Activated CD4-positive, alpha-beta T cell treated with anti-CD3 and anti-CD28 coated beads, Interleukin-2, amount 10 ng/mL, durations not matched to agents 7 days and 5 days (primary cell): ENCODE data around the gene RSPO3. TPM values are rescaled to one million over a fixed set of nuclear protein-coding genes. Genes with fewer than 3 reads are reported as not detected.
"Not testable (repeated sequence)": the region's sequence is repeated elsewhere in the genome, so short reads cannot be mapped to it uniquely, and the experiment has no call there.

Experiments used
- CTCF ChIA-PET: fragments of 350-600 bp; sonication (Branson Sonifier 250); formaldehyde crosslinking; loops from one replicate; lab custom pipeline; 2021; ENCODE audit warnings: antibody characterized with exemption; lab: Charles Lee
- POLR2A ChIA-PET: fragments of 350-600 bp; sonication (Branson Sonifier 250); formaldehyde crosslinking; loops from one replicate; lab custom pipeline; 2021; ENCODE audit warnings: antibody characterized with exemption; lab: Charles Lee
- DNase-seq: peaks from one replicate; pipeline ENCODE4 v3.0.0-alpha.2; 2020
- H3K27ac Mint-ChIP-seq: one replicate; pipeline ENCODE4 v1.8.0; 2021; ENCODE audit warnings: mild to moderate bottlenecking, moderate library complexity, mixed read lengths
- H3K27me3 Mint-ChIP-seq: one replicate; pipeline ENCODE4 v1.8.0; 2021; ENCODE audit warnings: mixed read lengths
- H3K36me3 Mint-ChIP-seq: one replicate; pipeline ENCODE4 v1.8.0; 2021; ENCODE audit warnings: low read depth, mixed read lengths
- H3K4me1 Mint-ChIP-seq: one replicate; pipeline ENCODE4 v1.8.0; 2021; ENCODE audit warnings: mixed read lengths
- H3K4me3 Mint-ChIP-seq: one replicate; pipeline ENCODE4 v1.8.0; 2021; ENCODE audit warnings: mild to moderate bottlenecking, moderate library complexity, mixed read lengths
- H3K9me3 Mint-ChIP-seq: one replicate; pipeline ENCODE4 v1.8.0; 2021; ENCODE audit warnings: mixed read lengths
- total RNA-seq, 2 experiments: library from RNA; stranded (reverse); gene quantifications; one replicate each; pipeline ENCODE4 v1.2.3, GENCODE V29; 2021

Gene RSPO3
- total RNA-seq, 2 experiments from 2014 or later, result not detected

- Mint-ChIP-seq H3K9me3 (no peaks in the 10 kb centered on the region), H3K36me3 (no peaks in the 10 kb centered on the region), H3K4me3 (no peak overlapping the region), H3K27ac (no peak overlapping the region), H3K27me3 (peaks cover 13% of the 10 kb centered on the region), H3K4me1 (no peaks in the 10 kb centered on the region)
- no peak for DNase-seq
- ChIA-PET CTCF (no interaction called here), POLR2A (no interaction called here)
Measured at GRCh38 chr6:127094791-127095190, 23.7 kb upstream of the RSPO3 start.

GRCh38 chr6:127096167-127096566 is 22.3 kb upstream of the RSPO3 start:
- Mint-ChIP-seq H3K9me3 (no peaks in the 10 kb centered on the region), H3K4me1 (no peaks in the 10 kb centered on the region), H3K36me3 (no peaks in the 10 kb centered on the region), H3K4me3 (no peak overlapping the region), H3K27me3 (peaks cover 13% of the 10 kb centered on the region), H3K27ac (no peak overlapping the region)
- ChIA-PET POLR2A (no interaction called here), CTCF (no interaction called here)
- DNase-seq, result no peak

- H3K4me3 Mint-ChIP-seq, DNase-seq, CTCF ChIA-PET, H3K27ac Mint-ChIP-seq, POLR2A ChIA-PET, H3K4me1 Mint-ChIP-seq, H3K9me3 Mint-ChIP-seq, H3K36me3 Mint-ChIP-seq: not testable (repeated sequence)
- H3K27me3 Mint-ChIP-seq, result peaks cover 13% of the 10 kb centered on the region
Measured at GRCh38 chr6:127097442-127097841, 21.0 kb upstream of the RSPO3 start.

- no peak overlapping the region for H3K27ac Mint-ChIP-seq
- H3K4me1 Mint-ChIP-seq, result no peaks in the 10 kb centered on the region
- H3K4me3 Mint-ChIP-seq, result no peak overlapping the region
- POLR2A ChIA-PET, result no interaction called here
- no peak for DNase-seq
- CTCF ChIA-PET, result no interaction called here
- no peaks in the 10 kb centered on the region for H3K36me3 Mint-ChIP-seq
- no peaks in the 10 kb centered on the region for H3K9me3 Mint-ChIP-seq
- H3K27me3 Mint-ChIP-seq, result peaks cover 8% of the 10 kb centered on the region
Measured at GRCh38 chr6:127100510-127101140, 17.8 kb upstream of the RSPO3 start.

GRCh38 chr6:127102299-127102698 is 16.2 kb upstream of the RSPO3 start:
- Mint-ChIP-seq H3K4me1 (no peaks in the 10 kb centered on the region), H3K27ac (no peak overlapping the region), H3K36me3 (no peaks in the 10 kb centered on the region), H3K4me3 (no peak overlapping the region), H3K9me3 (no peaks in the 10 kb centered on the region), H3K27me3 (peaks cover 8% of the 10 kb centered on the region)
- no peak for DNase-seq
- CTCF ChIA-PET, result interaction anchor here (0.6 kb wide), 1 partner anchor 148 kb away, joined by 3 read pairs; no protein-coding TSS in a partner anchor
- POLR2A ChIA-PET, result no interaction called here

GRCh38 chr6:127102859-127103258 is 15.6 kb upstream of the RSPO3 start:
- ChIA-PET POLR2A (no interaction called here), CTCF (no interaction called here)
- Mint-ChIP-seq H3K36me3 (no peaks in the 10 kb centered on the region), H3K9me3 (no peaks in the 10 kb centered on the region), H3K27ac (no peak overlapping the region), H3K4me3 (no peak overlapping the region), H3K27me3 (peaks cover 8% of the 10 kb centered on the region), H3K4me1 (no peaks in the 10 kb centered on the region)
- no peak for DNase-seq

GRCh38 chr6:127103482-127103881 is 15.0 kb upstream of the RSPO3 start:
- ChIA-PET POLR2A (no interaction called here), CTCF (interaction anchor here (0.6 kb wide), 1 partner anchor 1309 kb away, joined by 5 read pairs; no protein-coding TSS in a partner anchor)
- Mint-ChIP-seq H3K9me3 (no peaks in the 10 kb centered on the region), H3K4me1 (no peaks in the 10 kb centered on the region), H3K4me3 (no peak overlapping the region), H3K36me3 (no peaks in the 10 kb centered on the region), H3K27me3 (peaks cover 7% of the 10 kb centered on the region), H3K27ac (no peak overlapping the region)
- DNase-seq, result no peak

- no peak for DNase-seq
- Mint-ChIP-seq H3K27me3 (peaks cover 16% of the 10 kb centered on the region), H3K9me3 (no peaks in the 10 kb centered on the region), H3K36me3 (no peaks in the 10 kb centered on the region), H3K27ac (no peak overlapping the region), H3K4me3 (no peak overlapping the region), H3K4me1 (no peaks in the 10 kb centered on the region)
- CTCF ChIA-PET, result no interaction called here
- POLR2A ChIA-PET, result no interaction called here
Measured at GRCh38 chr6:127107916-127108315, 10.6 kb upstream of the RSPO3 start.

- H3K36me3 Mint-ChIP-seq, result no peaks in the 10 kb centered on the region
- no peak overlapping the region for H3K4me3 Mint-ChIP-seq
- no peak overlapping the region for H3K27ac Mint-ChIP-seq
- peaks cover 29% of the 10 kb centered on the region for H3K27me3 Mint-ChIP-seq
- H3K9me3 Mint-ChIP-seq, result no peaks in the 10 kb centered on the region
- POLR2A ChIA-PET, result no interaction called here
- DNase-seq, result no peak
- CTCF ChIA-PET, result interaction anchor here (1.0 kb wide), 1 partner anchor 156 kb away, joined by 3 read pairs; the partner anchor contains the start of gene RNF146
- no peaks in the 10 kb centered on the region for H3K4me1 Mint-ChIP-seq
Measured at GRCh38 chr6:127110712-127111111, 7.8 kb upstream of the RSPO3 start.

- DNase-seq, result no peak
- Mint-ChIP-seq H3K4me3 (no peak overlapping the region), H3K27me3 (peaks cover 37% of the 10 kb centered on the region), H3K9me3 (no peaks in the 10 kb centered on the region), H3K4me1 (no peaks in the 10 kb centered on the region), H3K27ac (no peak overlapping the region), H3K36me3 (no peaks in the 10 kb centered on the region)
- ChIA-PET POLR2A (no interaction called here), CTCF (no interaction called here)
Measured at GRCh38 chr6:127111526-127111925, 6.9 kb upstream of the RSPO3 start.

GRCh38 chr6:127114214-127114760 is 4.2 kb upstream of the RSPO3 start:
- Mint-ChIP-seq H3K4me3 (no peak overlapping the region), H3K27ac (no peak overlapping the region), H3K4me1 (peaks cover 8% of the 10 kb centered on the region), H3K27me3 (peaks cover 53% of the 10 kb centered on the region), H3K36me3 (no peaks in the 10 kb centered on the region), H3K9me3 (no peaks in the 10 kb centered on the region)
- no peak for DNase-seq
- ChIA-PET POLR2A (interaction anchor here (0.6 kb wide), 1 partner anchor 800 kb away, joined by 3 read pairs; no protein-coding TSS in a partner anchor), CTCF (no interaction called here)

GRCh38 chr6:127115084-127115655 is 3.3 kb upstream of the RSPO3 start:
- peaks cover 12% of the 10 kb centered on the region for H3K4me1 Mint-ChIP-seq
- H3K36me3 Mint-ChIP-seq, result no peaks in the 10 kb centered on the region
- peaks cover 60% of the 10 kb centered on the region for H3K27me3 Mint-ChIP-seq
- no peak overlapping the region for H3K27ac Mint-ChIP-seq
- H3K9me3 Mint-ChIP-seq, result no peaks in the 10 kb centered on the region
- POLR2A ChIA-PET, result interaction anchor here (0.6 kb wide), 1 partner anchor 801 kb away, joined by 3 read pairs; no protein-coding TSS in a partner anchor
- CTCF ChIA-PET, result no interaction called here
- no peak for DNase-seq
- H3K4me3 Mint-ChIP-seq, result no peak overlapping the region

- Mint-ChIP-seq H3K27me3 (peaks cover 64% of the 10 kb centered on the region), H3K36me3 (no peaks in the 10 kb centered on the region), H3K4me3 (no peak overlapping the region), H3K27ac (no peak overlapping the region), H3K4me1 (peaks cover 14% of the 10 kb centered on the region), H3K9me3 (no peaks in the 10 kb centered on the region)
- CTCF ChIA-PET, result no interaction called here
- POLR2A ChIA-PET, result no interaction called here
- no peak for DNase-seq
Measured at GRCh38 chr6:127115746-127116145, 2.7 kb upstream of the RSPO3 start.
